ENCODE results near the gene RASGRF1. TPM values are rescaled to one million over a fixed set of nuclear protein-coding genes. Genes with fewer than 3 reads are reported as not detected.

The RASGRF1 gene
- total RNA-seq, 1 experiment from 2014 or later, result 0.70 TPM

GRCh38 chr15:78925956-78926743 is 164.4 kb downstream of the RASGRF1 start:
- POLR2A ChIA-PET, result no interaction called here
- intact Hi-C loops (cut with micrococcal nuclease), result no loop called here
- no peak overlapping the region for H3K4me3 Mint-ChIP-seq (ENCODE audit: unreplicated experiment)
- H3K9me3 Mint-ChIP-seq (ENCODE audit: unreplicated experiment), result no peaks in the 10 kb centered on the region
- CTCF ChIA-PET, result interaction anchor here (0.7 to 2.8 kb wide), 4 partner anchors 15 to 102 kb away, joined by 3 to 9 read pairs (median 6); no protein-coding TSS in a partner anchor
- peaks cover 44% of the 10 kb centered on the region for H3K36me3 Mint-ChIP-seq (ENCODE audit: insufficient read depth, unreplicated experiment)
- no TSS peak for BruUV-seq (replicated peaks)
- H3K27ac Mint-ChIP-seq (ENCODE audit: low read depth, unreplicated experiment), result no peak overlapping the region
- peaks cover 14% of the 10 kb centered on the region for H3K4me1 Mint-ChIP-seq (ENCODE audit: insufficient read depth, unreplicated experiment)
- no peak for DNase-seq (ENCODE audit: unreplicated experiment)
- no peak for TF ChIP-seq CTCF (IDR thresholded peaks at IDR 0.05; ENCODE audit: unreplicated experiment)
- H3K27me3 Mint-ChIP-seq (ENCODE audit: insufficient read depth, unreplicated experiment), result no peaks in the 10 kb centered on the region

DNA sequence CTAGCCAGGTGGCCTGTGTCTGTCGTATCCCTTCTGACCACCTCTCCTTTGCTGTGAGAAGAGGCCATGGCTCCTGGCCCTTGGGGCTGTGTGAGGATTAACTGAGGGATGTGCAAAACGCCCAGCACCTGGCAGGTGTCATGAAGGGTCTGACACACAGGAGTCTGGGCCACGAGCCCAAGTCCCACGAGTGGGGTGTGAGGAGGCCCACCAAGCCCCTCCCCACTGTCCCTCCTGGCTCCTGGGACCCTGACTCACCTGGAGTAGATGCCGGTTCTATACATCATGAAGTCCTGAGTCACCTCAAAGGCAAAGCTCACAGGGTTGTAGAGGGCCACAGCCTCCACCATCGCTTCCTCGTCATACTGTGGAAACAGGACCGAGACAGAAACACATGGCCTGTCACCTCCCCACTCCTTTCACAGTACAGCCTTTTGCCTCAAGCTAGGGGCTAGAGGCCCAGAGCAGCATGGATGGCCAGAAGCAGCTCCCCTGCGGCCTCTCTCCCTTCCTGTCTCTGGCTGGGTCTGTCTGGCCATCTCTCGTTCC is 165.4 kb downstream of the RASGRF1 start:
- Mint-ChIP-seq H3K4me3 (ENCODE audit: unreplicated experiment) (no peak overlapping the region), H3K27ac (ENCODE audit: low read depth, unreplicated experiment) (no peak overlapping the region), H3K36me3 (ENCODE audit: insufficient read depth, unreplicated experiment) (peaks cover 50% of the 10 kb centered on the region), H3K4me1 (ENCODE audit: insufficient read depth, unreplicated experiment) (peaks cover 5% of the 10 kb centered on the region), H3K9me3 (ENCODE audit: unreplicated experiment) (no peaks in the 10 kb centered on the region), H3K27me3 (ENCODE audit: insufficient read depth, unreplicated experiment) (no peaks in the 10 kb centered on the region)
- DNase-seq (ENCODE audit: unreplicated experiment), result no peak
- intact Hi-C loops (cut with micrococcal nuclease), result no loop called here
- CTCF ChIA-PET, result interaction anchor here (0.6 to 2.8 kb wide), 6 partner anchors 11 to 162 kb away, joined by 3 to 9 read pairs (median 3); no protein-coding TSS in a partner anchor
- POLR2A ChIA-PET, result interaction anchor here (1.0 kb wide), 1 partner anchor 34 kb away, joined by 6 read pairs; no protein-coding TSS in a partner anchor
- no peak for TF ChIP-seq CTCF (IDR thresholded peaks at IDR 0.05; ENCODE audit: unreplicated experiment)
- BruUV-seq (replicated peaks), result no TSS peak

- no peak for TF ChIP-seq CTCF (IDR thresholded peaks at IDR 0.05; ENCODE audit: unreplicated experiment)
- Mint-ChIP-seq H3K4me1 (ENCODE audit: insufficient read depth, unreplicated experiment) (peaks cover 5% of the 10 kb centered on the region), H3K4me3 (ENCODE audit: unreplicated experiment) (no peak overlapping the region), H3K27ac (ENCODE audit: low read depth, unreplicated experiment) (no peak overlapping the region), H3K27me3 (ENCODE audit: insufficient read depth, unreplicated experiment) (no peaks in the 10 kb centered on the region), H3K36me3 (ENCODE audit: insufficient read depth, unreplicated experiment) (peaks cover 62% of the 10 kb centered on the region), H3K9me3 (ENCODE audit: unreplicated experiment) (no peaks in the 10 kb centered on the region)
- POLR2A ChIA-PET, result interaction anchor here (1.0 kb wide), 1 partner anchor 32 kb away, joined by 6 read pairs; no protein-coding TSS in a partner anchor
- CTCF ChIA-PET, result interaction anchor here (0.6 to 2.8 kb wide), 5 partner anchors 10 to 104 kb away, joined by 3 to 9 read pairs (median 4); no protein-coding TSS in a partner anchor
- no peak for DNase-seq (ENCODE audit: unreplicated experiment)
- no TSS peak for BruUV-seq (replicated peaks)
- intact Hi-C loops (cut with micrococcal nuclease), result no loop called here
Observed at GRCh38 chr15:78923480-78924360, 166.9 kb downstream of the RASGRF1 start.
